Measurements from ENCODE around the gene PLCB1.

PLCB1 gene

DNA sequence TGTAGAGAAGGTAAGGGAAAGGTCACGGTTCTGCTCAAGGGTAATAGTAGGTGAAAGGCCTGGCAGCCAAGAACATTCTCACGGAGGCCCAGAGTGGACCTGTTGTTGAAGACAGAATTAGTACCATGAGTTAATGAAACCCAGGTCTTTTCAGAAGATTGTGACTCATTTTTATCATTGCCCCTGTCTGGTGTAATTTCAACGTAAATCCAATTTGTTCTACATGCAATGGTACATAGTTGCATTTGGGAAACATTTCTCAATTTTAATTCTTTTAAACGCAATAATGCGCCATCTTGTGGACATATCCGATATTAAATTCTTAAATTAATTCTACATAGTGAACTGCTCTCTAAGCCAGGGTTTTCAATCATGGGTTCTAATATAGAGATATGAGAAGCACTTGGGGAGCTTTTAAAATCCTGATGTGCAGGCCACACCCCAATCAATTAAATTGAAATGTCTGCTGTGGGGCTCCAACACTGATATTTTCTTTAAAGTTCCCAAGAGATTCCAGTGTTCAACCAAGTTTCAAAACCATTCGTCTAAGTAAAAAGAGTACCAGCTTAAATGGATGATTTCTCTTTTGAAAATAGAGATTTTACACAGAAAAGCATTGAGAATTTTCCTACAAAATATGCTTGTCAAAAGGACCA lies 257.4 kb downstream of the PLCB1 start:
- TF ChIP-seq, protein P1, sequence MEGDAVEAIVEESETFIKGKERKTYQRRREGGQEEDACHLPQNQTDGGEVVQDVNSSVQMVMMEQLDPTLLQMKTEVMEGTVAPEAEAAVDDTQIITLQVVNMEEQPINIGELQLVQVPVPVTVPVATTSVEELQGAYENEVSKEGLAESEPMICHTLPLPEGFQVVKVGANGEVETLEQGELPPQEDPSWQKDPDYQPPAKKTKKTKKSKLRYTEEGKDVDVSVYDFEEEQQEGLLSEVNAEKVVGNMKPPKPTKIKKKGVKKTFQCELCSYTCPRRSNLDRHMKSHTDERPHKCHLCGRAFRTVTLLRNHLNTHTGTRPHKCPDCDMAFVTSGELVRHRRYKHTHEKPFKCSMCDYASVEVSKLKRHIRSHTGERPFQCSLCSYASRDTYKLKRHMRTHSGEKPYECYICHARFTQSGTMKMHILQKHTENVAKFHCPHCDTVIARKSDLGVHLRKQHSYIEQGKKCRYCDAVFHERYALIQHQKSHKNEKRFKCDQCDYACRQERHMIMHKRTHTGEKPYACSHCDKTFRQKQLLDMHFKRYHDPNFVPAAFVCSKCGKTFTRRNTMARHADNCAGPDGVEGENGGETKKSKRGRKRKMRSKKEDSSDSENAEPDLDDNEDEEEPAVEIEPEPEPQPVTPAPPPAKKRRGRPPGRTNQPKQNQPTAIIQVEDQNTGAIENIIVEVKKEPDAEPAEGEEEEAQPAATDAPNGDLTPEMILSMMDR (IDR thresholded peaks at IDR 0.05), result peak; percentile 47 to 53
- intact Hi-C loops (cut with DNase I; ENCODE audit: low total_unique reads), result loop anchor here (2.0 kb wide), 1 partner anchor 257 kb away; the partner anchor contains the start of gene PLCB1
- H3K9me3 ChIP-seq, result no peaks in the 10 kb centered on the region
- peak overlapping the region; percentile 23 for H3K27ac ChIP-seq
- peaks cover 0 to 17% (median 6%) of the 10 kb centered on the region in 4 donors for H3K4me1 ChIP-seq
- no peak overlapping the region for H3K4me3 ChIP-seq
- H3K36me3 ChIP-seq, result no peaks in the 10 kb centered on the region
- no peak for DNase-seq
- no peaks in the 10 kb centered on the region for H3K27me3 ChIP-seq

GRCh38 chr20:8390037-8390433 lies 258.0 kb downstream of the PLCB1 start:
- Histone ChIP-seq H3K4me3 (no peak overlapping the region), H3K27me3 (no peaks in the 10 kb centered on the region), H3K36me3 (no peaks in the 10 kb centered on the region), H3K9me3 (no peaks in the 10 kb centered on the region), H3K4me1 (peaks cover 0 to 17% (median 6%) of the 10 kb centered on the region in 4 donors), H3K27ac (peak overlapping the region; percentile 23)
- TF ChIP-seq, protein P1 (IDR thresholded peaks at IDR 0.05), result no peak
- no peak for DNase-seq
- intact Hi-C loops (cut with DNase I; ENCODE audit: low total_unique reads), result loop anchor here (2.0 kb wide), 1 partner anchor 257 kb away; the partner anchor contains the start of gene PLCB1

GRCh38 chr20:8390500-8390899 lies 258.4 kb downstream of the PLCB1 start:
- Histone ChIP-seq H3K27me3 (no peaks in the 10 kb centered on the region), H3K36me3 (no peaks in the 10 kb centered on the region), H3K4me3 (no peak overlapping the region), H3K27ac (no peak overlapping the region), H3K4me1 (peaks cover 0 to 17% (median 6%) of the 10 kb centered on the region in 4 donors), H3K9me3 (no peaks in the 10 kb centered on the region)
- TF ChIP-seq, protein P1 (IDR thresholded peaks at IDR 0.05), result no peak
- intact Hi-C loops (cut with DNase I; ENCODE audit: low total_unique reads), result loop anchor here (2.0 kb wide), 1 partner anchor 258 kb away; the partner anchor contains the start of gene PLCB1
- DNase-seq, result no peak

DNA sequence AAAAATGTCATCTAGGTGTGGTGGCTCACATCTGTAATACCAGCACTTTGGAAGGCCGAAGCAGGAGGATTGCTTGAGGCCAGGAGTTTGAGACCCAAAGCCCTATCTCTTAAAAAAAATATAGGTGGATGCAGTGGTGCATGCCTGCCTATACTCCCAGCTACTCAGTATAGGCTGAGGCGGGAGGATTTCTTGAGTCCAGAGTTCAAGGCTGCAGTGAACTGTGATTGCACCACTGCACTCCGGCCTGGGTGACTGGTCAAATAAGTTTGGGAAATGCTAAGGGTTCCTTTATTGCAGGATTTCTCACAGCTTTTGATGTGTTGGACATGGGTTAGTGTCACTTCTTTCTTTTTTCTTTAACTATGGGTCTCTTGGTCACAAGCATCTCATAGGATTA lies 261.3 kb downstream of the PLCB1 start:
- TF ChIP-seq, protein P1 (IDR thresholded peaks at IDR 0.05), result no peak
- intact Hi-C loops (cut with DNase I; ENCODE audit: low total_unique reads), result no loop called here
- H3K36me3 ChIP-seq, result no peaks in the 10 kb centered on the region

DNA sequence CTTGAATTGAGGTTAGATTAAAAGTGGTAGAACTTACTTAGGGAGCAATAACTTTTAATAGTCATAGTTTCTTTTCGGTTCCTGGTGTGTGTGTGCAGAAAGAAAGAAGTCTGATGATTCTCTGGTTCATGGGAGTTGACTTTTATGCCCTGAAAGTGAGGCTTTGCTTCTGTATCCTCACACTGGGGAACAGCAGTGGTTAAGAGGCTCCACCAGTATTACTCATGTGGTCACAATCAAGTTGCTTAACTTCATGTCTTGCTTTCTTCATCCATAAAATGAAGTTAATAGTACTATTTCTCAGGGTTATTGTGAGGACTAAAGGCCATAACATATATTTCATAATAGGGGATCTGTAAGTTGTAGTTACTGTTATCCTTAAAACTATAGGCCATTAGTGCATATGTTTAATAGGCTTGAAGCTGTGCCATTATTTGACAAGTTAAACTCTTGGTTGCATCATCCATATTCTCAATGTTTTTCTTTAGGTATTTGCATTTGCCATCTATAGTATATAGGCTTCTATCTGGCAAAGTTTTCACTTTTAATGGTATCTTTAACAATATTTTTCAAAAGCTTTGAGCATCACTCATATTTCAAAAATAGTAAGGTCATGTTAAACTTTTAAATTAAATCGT lies 262.4 kb downstream of the PLCB1 start:
- no peaks in the 10 kb centered on the region for H3K9me3 ChIP-seq
- no peak overlapping the region for H3K4me3 ChIP-seq
- H3K4me1 ChIP-seq, result peaks cover 0 to 12% (median under 1%) of the 10 kb centered on the region in 4 donors
- H3K27me3 ChIP-seq, result no peaks in the 10 kb centered on the region
- H3K36me3 ChIP-seq, result no peaks in the 10 kb centered on the region
- DNase-seq, result no peak
- TF ChIP-seq, protein P1 (IDR thresholded peaks at IDR 0.05), result no peak
- intact Hi-C loops (cut with DNase I; ENCODE audit: low total_unique reads), result no loop called here
- no peak overlapping the region for H3K27ac ChIP-seq

More for the DNA sequence above, 261.3 kb downstream of the PLCB1 start:
- Histone ChIP-seq H3K9me3 (no peaks in the 10 kb centered on the region), H3K27ac (no peak overlapping the region), H3K27me3 (no peaks in the 10 kb centered on the region), H3K4me3 (no peak overlapping the region), H3K4me1 (peaks cover 0 to 17% (median 5%) of the 10 kb centered on the region in 4 donors)
- DNase-seq, result no peak
